HG03520 (cell line): ENCODE results near the gene FSTL1.

Experiments used
- ATAC-seq: cut with Tn5 transposase; IDR thresholded peaks from one replicate; pipeline ENCODE4 v1.9.1; 2021; ENCODE audit warnings: mild to moderate bottlenecking, moderate library complexity; ENCODE audit not compliant: unreplicated experiment

FSTL1 gene

GRCh38 chr3:120440001-120440703 is 10.6 kb downstream of the FSTL1 start:
- ATAC-seq, result no peak

GRCh38 chr3:120438665-120439370 is 12.0 kb downstream of the FSTL1 start:
- ATAC-seq, result no peak

- ATAC-seq, result no peak
These were observed 12.6 kb downstream of the FSTL1 start for GRCh38 chr3:120438216-120438615.

- ATAC-seq, result no peak
These were observed 13.2 kb downstream of the FSTL1 start for GRCh38 chr3:120437559-120437958.

GRCh38 chr3:120436523-120437050 is 14.2 kb downstream of the FSTL1 start:
- no peak for ATAC-seq

- no peak for ATAC-seq
These were observed 15.2 kb downstream of the FSTL1 start for GRCh38 chr3:120435621-120436020.

- no peak for ATAC-seq
These were observed 17.0 kb downstream of the FSTL1 start for GRCh38 chr3:120433662-120434331.

- ATAC-seq, result no peak
These were observed 18.5 kb downstream of the FSTL1 start for GRCh38 chr3:120432150-120432860.

GRCh38 chr3:120429921-120430361 is 20.9 kb downstream of the FSTL1 start:
- no peak for ATAC-seq

- ATAC-seq, result no peak
These were observed 21.9 kb downstream of the FSTL1 start for GRCh38 chr3:120428924-120429323.

GRCh38 chr3:120427201-120427600 is 23.6 kb downstream of the FSTL1 start:
- no peak for ATAC-seq

GRCh38 chr3:120425572-120426250 is 25.1 kb downstream of the FSTL1 start:
- ATAC-seq, result no peak

GRCh38 chr3:120424976-120425570 is 25.7 kb downstream of the FSTL1 start:
- ATAC-seq, result no peak

- ATAC-seq, result no peak
These were observed 26.3 kb downstream of the FSTL1 start for GRCh38 chr3:120424506-120424905.

- no peak for ATAC-seq
These were observed 27.4 kb downstream of the FSTL1 start for GRCh38 chr3:120423432-120423831.

GRCh38 chr3:120421926-120422325 is 28.9 kb downstream of the FSTL1 start:
- ATAC-seq, result no peak

- no peak for ATAC-seq
These were observed 29.8 kb downstream of the FSTL1 start for GRCh38 chr3:120420928-120421551.

- no peak for ATAC-seq
These were observed 30.4 kb downstream of the FSTL1 start for GRCh38 chr3:120420360-120420759.

GRCh38 chr3:120419797-120420196 is 31.0 kb downstream of the FSTL1 start:
- ATAC-seq, result no peak
